Activated T-cell treated with anti-CD3 and anti-CD28 coated beads, Interleukin-2, amount 50 U/mL, for 48 hours (primary cell): ENCODE results near the gene ZCCHC24.
A peak's percentile ranks its signal among the peaks of the same experiment; 100 is the strongest.

Experiments
- DNase-seq, 2 experiments: peaks; one replicate each; pipeline ENCODE4 v3.0.0-alpha.2; 2020

The ZCCHC24 gene

DNA sequence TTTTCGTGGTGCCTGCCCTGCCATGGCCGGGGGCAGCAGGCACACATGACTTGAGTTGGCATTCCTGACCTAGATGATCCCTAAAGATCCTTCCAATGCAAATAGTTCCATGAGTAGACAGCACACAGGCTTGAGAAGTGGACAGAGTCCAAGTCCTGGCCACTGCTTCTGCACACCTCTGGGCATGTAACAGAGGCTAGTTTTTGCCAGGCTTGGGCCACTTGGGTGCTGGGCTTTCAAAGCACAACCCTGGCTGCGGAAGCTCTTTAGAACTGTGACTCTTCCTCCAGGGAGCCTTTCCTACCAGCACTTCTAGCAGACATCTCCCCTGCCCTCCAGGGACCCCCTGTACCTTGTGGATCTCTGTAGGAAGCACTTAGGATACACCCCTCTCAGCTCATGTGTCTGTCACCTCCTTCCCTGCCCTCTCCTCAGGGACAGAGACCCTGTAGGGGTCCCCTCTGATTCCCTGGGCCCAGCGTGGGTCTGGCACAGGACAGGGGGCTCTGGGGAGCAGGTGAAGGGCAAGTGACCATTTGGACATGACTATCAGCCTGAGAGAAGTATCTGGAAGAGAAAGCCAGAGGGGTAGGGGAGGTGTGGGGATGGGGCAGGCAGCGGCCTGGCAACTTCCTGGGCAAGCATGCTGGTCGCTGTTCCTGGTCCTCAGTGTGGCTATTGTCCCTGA is 36.2 kb downstream of the ZCCHC24 start:
- no peak for DNase-seq

DNA sequence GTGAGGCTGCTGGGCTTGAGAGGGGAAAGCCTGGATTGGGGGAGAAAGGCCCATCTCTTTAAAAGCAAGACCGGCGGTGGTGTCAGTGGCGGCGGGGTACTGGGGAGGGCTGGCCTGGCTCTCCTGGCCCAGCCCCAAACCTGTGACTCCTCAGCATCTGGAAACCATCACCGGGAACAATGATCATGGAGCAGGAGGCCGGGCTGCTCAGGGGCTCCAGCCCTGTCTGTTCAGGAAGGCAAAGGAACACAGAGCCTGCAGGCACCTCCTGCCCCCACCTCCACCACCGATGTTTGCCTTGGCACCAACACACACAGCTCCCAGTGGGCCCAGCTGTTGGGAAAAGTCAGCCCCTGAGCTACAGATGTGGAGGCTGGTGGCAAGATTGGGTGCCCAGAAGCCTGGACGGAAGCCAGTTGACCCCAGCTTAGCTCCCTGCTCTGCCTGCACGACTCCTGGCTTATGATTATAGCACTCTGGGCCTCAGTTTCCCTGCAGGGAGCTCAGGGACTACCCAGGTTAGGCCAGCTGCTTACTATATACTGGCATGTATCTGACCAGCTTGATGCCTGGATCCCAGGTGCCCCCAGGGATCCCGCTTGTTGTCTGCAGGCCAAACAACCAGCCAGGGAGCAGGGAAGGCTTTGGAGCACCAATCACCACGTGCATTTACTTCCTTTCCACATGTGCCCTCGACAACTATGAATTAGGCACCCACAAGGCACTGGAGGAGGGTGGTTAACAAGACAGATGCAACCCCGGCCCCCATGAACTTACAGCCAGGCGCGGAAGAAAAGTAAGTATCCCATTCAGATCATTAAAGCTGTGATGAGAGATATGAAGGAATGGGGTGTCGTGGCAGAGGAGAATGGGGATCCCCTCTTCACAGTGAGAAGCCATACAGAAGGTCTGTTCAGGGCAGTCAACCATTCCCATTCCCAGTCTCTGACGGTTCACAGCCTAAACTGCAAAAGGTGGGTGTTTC is 37.3 kb downstream of the ZCCHC24 start:
- no peak for DNase-seq

DNA sequence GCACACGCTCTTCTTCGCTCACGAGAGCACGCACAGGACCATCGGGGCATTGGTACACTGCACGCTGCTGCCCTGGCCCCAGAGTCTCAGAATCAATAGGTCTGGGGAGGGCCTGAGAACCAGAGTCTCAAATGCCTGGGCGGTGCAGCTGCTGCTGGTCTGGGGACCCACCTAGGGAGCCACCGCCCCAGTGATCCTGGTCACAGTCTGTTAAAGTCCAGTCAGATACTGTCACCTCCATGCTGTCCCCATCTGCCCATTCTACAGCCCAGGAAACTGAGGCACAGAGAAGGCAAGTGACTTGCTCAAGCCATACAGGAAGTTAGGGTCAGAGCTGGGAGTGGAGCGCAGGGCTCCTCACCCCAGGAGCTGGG is 38.0 kb downstream of the ZCCHC24 start:
- no peak for DNase-seq

DNA sequence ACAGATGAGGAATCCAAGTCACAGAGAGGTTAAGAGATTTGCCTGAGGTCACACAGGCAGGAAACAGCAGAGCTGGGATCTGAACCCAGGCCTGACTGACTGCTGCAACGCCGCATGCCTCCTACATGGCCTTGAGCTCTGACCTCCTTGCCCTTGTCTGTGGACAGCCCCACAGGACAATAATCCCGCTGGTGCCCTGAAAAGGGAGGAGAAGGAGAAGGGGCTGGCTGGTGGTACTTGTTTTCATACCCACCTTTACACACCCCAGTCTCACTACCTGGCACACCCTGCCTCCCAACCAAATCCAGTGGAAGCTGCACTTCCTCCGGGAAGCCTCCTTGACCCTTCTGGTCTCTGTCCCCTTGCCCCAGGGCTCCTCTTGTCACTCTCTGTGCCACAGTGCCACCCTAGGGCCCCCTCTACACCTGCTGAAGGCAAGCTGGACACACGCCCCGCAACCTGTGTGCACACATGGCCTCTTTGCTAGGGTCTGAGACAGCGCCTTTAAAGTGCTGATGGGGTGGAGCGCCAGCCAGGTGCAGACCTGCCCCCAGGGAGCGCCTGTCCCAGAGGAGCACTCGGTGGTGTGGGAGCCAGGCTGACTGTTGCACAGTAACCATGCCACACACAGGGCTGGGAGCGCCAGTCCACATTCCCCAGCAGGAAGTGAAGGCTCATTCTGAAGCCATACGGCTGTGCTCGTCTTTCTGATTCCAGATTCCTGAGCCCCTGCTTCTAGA is 38.6 kb downstream of the ZCCHC24 start:
- no peak for DNase-seq

DNA sequence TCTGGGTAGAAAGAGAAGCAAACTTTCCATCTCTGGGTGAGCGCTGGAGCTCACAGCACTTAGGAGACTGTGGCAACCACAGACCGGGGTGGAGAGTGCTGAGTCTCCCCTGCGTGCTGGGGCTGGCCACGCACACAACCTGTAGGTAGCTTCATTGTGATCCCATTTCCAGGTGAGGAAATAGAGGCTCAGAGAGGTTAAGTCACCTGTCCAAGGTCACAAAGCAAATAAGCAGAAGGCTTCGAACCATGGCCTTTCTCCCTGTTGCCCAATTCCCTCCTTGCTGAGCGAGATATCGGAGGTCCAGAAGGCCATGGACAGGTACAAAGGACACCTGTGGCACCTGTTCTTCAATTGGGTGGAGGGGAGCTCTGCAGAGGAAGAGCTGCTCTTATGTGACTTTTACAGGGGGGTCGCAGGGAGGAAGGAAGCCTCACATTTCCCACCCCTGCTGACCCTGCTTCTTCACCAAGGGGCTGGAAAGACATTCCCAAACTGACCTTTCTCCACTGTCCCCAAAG is 39.4 kb downstream of the ZCCHC24 start:
- DNase-seq: no peak

DNA sequence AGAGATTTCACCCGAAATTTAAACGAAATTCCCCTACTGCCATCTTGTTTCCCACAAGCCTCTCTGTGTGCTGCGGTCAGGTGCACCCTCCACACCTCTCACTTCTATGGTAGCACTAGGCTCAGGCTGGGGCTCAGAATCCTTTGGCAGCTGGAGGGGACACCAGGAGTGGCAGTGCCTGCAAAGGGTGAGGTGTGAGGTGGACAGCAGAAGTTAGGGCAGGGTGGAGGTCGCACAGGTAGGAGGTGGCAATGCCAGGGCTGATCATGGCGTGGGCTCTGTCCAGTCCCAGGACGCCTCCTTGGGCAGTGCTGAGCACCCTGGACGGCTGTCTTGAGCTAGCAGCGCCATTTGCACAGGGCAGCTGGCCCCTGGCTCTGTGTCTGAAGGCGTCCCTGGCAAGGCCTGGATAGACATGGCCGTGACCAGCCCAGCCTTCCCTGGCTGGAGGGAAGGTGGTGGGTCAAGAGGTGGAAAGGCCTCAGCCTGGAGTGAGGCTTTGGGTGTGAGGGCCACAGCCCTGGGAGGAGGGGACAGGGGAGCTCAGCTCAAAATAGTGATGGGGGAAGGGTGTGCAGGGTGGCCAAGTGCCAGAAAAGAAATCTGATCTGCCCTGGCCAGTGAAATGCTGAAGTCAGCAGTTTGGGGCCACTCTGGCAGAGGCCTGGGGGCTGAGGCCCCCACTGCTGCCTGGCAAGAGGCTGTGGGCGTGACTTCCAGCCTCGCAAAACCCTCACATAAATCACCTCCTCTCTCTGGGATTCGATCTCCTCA is 40.0 kb downstream of the ZCCHC24 start:
- no peak for DNase-seq

DNA sequence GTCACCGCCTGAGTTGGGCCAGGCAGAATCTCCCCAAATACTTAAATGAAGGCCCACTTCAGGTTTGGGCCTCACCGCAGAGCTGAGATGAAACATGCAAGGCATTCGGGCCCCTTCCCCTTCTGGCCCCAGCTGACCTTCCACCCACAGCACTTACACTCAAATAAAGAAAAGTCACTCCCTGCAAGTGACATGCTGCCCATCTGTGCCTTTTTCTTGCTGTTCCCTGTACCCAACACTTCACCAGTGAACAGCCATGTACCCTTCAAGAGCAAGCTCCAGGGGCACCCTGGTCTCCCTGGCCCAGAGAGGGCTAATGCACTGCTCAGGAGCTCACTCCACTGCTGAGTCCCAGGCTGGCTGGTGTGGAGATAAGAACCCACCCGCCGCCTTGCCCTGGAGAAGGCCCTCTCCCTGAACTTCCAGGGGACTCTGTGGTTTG is 40.7 kb downstream of the ZCCHC24 start:
- DNase-seq: no peak

DNA sequence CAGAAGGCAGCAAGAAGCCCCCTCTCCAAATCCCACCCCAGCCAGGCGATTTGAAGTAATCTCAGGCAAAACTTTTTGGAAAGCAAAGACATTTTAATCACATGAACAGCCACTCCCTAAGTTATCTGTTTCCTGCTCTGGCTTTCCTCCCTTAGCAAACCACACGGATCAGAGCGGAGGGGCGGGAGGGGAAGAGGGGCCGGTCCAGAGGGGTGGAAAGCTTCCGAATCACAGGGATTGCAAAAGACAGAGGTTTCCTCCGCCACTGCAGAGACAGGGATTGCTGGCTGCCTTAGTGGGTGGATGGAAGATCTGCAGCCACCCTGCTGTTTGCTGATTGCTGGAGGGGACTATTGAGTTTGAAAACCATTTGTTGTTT is 41.2 kb downstream of the ZCCHC24 start:
- DNase-seq: no peak

DNA sequence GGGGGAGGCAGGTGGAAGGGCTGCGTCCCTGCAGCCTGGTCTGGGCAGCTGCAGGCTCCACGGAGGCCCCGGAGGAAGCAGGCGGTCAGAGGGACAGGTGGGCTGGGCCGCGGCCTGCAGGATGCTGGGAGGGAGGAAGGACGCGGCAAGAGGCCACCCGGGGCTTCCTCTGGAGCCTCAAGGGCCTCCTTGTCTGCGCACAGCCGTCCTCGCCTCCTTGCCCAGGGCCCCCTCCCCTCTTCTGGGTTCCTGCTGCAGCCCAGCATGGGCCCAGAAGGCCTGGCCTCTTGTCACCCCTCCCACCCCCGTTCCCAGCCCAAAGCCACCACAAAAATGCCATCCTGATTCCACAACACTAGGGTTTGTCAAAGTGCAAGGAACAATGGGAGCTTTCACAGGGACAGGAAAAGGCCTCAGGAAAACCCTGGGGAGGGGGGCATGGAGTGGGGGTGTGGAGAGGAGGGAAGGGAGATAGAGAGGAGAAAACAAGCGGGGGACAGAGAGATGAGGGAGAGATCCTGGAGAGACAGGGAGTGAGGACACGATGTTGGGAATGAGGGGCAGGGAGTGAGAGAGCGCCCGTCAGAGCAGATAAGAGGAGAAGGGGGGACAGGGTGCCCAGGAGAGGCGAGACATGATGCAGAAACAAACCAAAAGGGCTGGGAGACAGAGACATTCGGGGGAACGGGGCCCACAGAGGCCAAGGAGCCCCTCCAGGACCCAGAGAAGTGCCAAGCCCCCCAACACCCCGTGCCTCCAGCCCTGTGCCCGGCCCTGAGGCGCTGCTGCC is 41.8 kb downstream of the ZCCHC24 start:
- DNase-seq: no peak

DNA sequence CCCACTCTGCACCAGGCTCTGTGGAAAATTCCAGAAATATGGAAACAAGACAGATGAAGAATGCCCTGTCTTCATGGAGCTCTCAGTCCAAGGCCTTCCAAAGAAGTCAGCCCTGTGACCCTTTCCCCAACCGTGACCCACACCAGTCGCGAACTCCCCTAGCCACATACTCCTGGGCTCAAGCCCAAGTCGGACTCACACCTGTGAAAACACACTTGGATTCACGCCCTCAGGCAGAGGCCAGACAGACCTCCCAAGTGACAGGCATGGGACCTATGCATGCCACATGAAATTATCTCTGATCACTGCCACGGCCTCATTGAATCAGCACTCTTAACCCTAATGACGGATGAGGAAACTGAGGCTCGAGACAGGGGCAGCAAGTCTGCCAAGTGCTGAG is 42.5 kb downstream of the ZCCHC24 start:
- no peak for DNase-seq

DNA sequence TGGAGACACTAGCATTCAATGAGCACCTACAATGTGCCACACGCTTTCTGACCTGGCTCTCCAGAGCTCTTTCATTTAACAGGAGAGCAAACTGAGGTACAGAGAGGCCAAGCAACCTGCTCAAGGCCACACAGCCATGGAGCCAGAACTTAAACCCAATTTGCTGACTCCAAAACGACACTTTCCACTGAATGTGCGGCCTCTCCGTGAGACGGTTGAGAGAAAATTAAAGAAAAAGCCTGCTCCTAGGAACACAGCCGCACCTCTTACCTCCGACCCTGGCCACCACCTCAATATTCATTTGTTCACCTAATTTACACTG is 42.8 kb downstream of the ZCCHC24 start:
- no peak for DNase-seq

DNA sequence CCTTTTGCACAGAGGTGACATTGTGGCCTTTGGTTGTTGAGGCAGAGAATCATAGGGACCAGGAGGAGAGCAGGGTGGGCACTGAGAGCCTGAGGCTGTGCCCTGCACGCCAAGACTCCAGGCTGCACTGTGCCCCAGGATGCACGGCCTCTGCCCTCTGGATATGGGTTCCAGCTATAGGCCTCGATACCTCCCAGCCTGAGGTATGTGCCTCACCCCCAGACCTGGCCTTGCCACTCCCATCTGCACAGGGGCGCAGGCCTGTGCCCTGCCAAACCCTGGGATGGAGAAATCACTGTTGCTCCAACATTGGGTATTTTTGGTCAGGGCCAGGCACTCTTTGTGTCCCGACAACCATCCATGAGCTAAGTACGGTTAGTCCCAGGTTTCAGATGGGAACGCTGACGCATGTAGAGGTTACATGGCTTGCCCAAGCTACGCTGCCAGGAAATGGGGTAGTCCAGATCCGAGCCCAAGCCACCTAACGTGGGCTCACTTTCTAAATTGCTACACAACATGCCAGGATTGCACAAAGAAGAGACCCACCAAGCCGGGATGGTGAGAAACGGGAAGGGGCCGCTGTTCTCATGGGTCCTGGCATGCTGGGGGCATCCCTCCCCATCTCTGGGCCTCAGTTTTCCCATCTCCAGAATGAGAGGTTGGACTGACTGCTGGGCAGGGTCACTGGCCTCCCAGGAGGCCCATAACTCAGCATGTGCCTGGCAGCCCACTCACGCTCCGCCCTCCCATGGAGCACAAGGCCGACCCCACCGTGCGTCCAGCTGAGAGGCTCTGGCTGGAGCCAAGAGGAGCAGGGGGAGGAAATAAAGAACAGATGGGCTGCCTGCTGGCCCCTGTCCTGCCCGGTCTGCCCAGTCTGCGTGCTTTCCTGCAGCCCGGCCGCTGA is 44.2 kb downstream of the ZCCHC24 start:
- no peak for DNase-seq

DNA sequence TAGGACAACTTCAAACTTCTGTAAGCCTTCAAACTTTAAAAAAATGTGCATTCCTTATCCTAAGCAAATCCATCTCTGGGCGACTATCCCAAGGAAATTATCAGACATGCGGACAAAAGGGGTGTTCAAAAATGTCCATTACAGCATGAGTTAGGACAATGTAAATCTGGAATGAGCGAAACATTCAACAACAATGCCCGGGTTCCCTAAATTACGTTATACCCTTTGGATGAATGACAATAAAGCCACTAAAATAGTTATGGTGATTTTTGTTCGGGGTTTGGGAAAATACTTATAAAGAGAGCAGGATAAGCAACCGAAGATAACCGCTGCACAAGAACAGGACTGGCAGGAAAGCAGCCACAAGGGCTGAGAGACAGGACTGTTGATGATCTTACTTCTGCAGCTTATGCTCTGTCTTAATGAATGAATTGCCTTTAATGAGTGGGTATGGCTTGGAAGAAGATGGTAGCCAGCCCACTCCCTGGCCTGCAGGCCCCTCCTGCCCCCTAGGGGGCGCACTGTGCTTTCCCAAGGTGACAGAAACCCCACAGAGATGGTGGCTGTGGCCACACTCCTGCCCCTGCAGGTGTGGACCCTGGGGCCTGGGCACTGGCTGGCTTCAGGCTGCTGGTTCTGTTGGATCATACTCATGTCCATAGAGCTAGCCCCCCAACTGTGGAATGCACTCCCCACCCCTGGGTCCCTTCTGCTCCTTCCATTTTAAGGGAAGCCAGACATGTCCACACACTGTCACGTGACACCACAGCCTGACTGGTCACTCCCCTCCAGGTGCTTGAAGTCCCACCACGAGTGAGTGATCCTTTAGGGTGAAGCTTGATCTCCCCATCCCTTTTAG is 45.0 kb downstream of the ZCCHC24 start:
- peak; percentile 79 for DNase-seq

DNA sequence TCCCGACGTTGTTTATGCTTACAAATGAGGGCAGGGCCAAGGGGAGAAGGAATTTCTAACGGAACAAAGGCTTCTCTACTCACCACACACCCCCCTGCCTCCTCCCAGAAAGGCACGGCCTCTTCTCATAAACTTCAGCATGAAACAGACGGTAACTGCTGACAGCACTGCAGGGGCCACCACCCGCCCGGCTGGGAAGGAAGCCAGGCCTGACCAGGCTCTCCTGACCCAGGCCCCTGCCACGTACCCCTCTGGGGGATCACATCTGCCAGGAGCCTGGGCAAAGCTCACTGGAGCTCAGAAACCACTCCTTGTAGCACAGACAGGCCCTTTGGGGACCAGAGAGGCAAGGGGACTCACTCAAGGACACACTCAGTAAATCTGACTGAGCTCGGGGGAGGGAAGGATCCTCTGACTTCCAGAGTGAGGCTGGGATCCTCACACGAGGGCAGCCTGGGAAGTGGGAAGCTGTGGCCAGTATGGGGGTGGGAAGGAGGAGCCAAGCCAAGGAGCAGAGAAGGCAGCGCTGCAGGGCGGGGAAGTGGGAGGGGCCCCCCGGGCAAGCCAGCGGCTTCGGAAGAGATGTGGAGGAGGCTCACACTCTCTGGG is 46.1 kb downstream of the ZCCHC24 start:
- DNase-seq: no peak

DNA sequence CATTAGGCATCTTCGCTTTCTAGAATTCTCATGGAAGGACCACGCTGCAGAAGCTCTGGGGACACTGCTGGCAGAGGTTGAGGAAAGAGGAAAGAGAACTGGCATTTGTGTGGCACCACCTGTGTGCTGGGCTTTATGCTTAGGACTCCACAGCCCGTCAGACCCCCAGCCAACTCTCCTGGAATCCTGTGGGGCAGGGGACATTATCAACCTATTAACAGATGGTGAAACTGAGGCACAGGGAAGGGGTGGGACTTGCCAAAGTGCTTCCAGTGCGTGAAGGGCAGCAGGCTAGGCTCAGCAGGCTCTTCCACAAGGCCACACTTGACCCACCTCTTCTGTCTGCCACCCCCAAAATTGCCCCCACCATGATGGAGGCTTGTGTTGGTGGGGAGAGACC is 46.8 kb downstream of the ZCCHC24 start:
- no peak for DNase-seq

DNA sequence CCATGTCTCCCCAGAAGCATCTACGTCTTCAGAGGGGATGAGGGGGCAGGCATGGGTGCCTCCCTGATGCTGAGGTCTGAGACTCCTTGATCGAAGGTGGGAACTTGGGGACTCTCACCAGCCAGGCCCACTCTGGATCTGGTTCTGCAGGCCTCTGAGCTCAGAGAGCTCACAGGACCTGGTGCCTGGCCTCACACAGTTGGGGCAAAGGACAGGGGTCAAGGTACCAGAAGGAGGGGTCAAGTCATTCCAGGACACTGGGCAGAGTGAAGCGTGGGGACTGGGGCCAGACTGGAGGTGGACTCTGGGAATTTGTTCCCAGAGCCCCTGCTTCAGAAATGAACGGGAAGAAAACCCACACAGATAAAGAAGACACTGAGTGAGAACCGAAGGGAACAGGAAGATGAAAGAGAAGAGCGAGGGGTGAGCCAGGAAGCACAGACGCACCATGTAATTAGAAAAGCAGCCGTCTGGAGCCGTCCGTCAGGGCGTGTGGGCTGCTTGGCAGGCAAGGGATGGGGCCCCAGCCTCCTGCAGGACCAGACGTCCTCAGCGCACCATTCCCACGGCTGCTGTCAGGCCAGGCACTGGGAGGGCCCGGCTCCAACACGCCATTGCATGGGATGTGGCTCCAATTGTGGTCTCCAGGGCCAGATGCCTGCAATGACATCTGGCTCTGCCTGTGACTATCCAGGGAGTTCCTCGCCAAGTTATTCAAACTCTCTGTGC is 47.7 kb downstream of the ZCCHC24 start:
- DNase-seq: no peak

DNA sequence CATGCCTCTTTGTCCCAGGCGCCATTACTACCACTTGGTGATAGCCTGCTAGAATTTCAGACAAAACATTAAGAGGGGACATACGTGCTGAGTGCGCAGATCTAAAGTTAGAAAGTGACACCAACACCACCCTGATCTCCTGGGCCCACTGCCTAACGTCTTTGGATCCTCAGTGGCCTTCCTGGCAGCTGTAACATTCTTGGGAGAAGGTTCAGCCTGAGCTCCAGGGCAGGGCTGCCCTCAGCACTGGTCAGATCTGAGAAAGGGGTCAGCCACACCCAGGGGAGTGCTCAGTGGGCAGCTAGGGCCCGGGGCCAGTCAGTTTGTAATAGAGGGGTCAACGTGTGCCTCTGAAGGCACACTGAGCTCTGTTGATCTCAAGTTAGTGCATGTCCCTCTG is 48.4 kb downstream of the ZCCHC24 start:
- DNase-seq: no peak

DNA sequence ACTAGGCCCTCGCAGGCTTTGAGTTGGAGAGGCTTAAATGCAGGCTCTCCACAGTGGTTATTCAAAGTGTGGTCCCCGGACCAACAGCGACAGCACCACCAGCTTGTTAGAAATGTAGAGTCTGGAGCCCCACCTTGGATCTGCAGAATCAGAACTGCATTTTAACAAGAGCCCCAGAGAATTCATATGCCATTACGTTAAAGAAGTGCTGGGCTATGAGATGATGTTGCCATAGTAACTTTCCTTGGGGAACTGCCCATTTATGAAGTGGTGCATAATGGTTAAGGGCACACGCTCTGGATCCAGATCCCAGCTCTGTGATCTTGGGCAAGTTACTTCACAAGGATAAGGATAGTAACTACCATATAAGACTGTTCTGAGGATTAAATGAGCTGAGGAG is 48.9 kb downstream of the ZCCHC24 start:
- no peak for DNase-seq

DNA sequence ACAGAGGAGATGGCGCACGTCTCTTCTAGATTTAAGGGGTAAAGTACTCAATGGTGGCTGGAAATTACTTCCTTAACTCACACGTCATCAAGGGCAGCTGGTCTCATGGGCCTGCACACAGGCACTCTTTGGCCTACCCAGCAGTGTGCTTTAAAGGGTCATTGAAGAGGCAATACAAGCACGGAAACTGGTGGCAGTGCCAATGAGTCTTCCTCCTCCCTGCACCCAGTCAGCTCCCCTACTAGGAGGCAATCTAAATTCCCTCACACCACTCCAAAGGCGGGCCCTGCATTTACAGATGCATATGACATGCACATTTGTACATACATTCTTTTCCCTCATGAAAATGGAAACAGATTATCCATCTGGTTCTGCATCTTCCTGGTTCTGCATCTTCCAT is 50.8 kb downstream of the ZCCHC24 start:
- no peak for DNase-seq
